Activated CD8-positive, alpha-beta T cell treated with anti-CD3 and anti-CD28 coated beads for 36 hours (primary cell): ENCODE data around the gene TMEM120B. TPM values are rescaled to one million over a fixed set of nuclear protein-coding genes. Genes with fewer than 3 reads are reported as not detected.
"Not testable (repeated sequence)": the region's sequence is repeated elsewhere in the genome, so short reads cannot be mapped to it uniquely, and the experiment has no call there.

Experiments
- ATAC-seq: fragments of 200-7000 bp; cut with Tn5 transposase; one replicate; pipeline ENCODE4 v1.10.0; 2021; ENCODE audit warnings: mild to moderate bottlenecking, moderate library complexity
- CTCF ChIA-PET: fragments of 350-600 bp; sonication (Branson Sonifier 250); formaldehyde crosslinking; loops from one replicate; lab custom pipeline; 2021; ENCODE audit warnings: antibody characterized with exemption; lab: Charles Lee
- POLR2A ChIA-PET: fragments of 350-600 bp; sonication (Branson Sonifier 250); formaldehyde crosslinking; loops from one replicate; lab custom pipeline; 2021; ENCODE audit warnings: antibody characterized with exemption; lab: Charles Lee
- DNase-seq: peaks from one replicate; pipeline ENCODE4 v3.0.0-alpha.2; 2020
- H3K27ac Mint-ChIP-seq: one replicate; pipeline ENCODE4 v1.8.0; 2021; ENCODE audit warnings: mild to moderate bottlenecking, mixed read lengths
- H3K27me3 Mint-ChIP-seq: one replicate; pipeline ENCODE4 v1.8.0; 2021; ENCODE audit warnings: mixed read lengths
- H3K36me3 Mint-ChIP-seq: one replicate; pipeline ENCODE4 v1.8.0; 2021; ENCODE audit warnings: low read depth, mixed read lengths
- H3K4me1 Mint-ChIP-seq: one replicate; pipeline ENCODE4 v1.8.0; 2021; ENCODE audit warnings: low read depth, mixed read lengths
- H3K4me3 Mint-ChIP-seq: one replicate; pipeline ENCODE4 v1.8.0; 2021; ENCODE audit warnings: mild to moderate bottlenecking, moderate library complexity, mixed read lengths
- H3K9me3 Mint-ChIP-seq: one replicate; pipeline ENCODE4 v1.8.0; 2021; ENCODE audit warnings: mixed read lengths
- CTCF ChIP-seq: fragments of 200-600 bp; IDR thresholded peaks from one replicate; pipeline ENCODE4 v1.8.0; 2022; ENCODE audit warnings: antibody characterized with exemption, mild to moderate bottlenecking
- intact Hi-C: fragments of 100-400 bp; cut with micrococcal nuclease; formaldehyde crosslinking; loops from one replicate; pipeline ENCODE4 v1.10.0; 2022
- total RNA-seq, 2 experiments: library from RNA; stranded (reverse); gene quantifications; one replicate each; pipeline ENCODE4 v1.2.3, GENCODE V29; 2021

TMEM120B gene
- total RNA-seq, 2 experiments from 2014 or later: 11.7 to 12.7 TPM

- Mint-ChIP-seq H3K4me3 (no peak overlapping the region), H3K9me3 (peaks cover 2% of the 10 kb centered on the region), H3K36me3 (no peaks in the 10 kb centered on the region), H3K4me1 (no peaks in the 10 kb centered on the region), H3K27ac (no peak overlapping the region), H3K27me3 (no peaks in the 10 kb centered on the region)
- ChIA-PET CTCF (interaction anchor here (0.7 to 5.1 kb wide), 4 partner anchors 12 to 93 kb away, joined by 3 to 30 read pairs (median 4); partner anchors contain the start of gene RHOF), POLR2A (no interaction called here)
- ATAC-seq (no peak), DNase-seq (no peak)
- TF ChIP-seq CTCF: no peak
- intact Hi-C loops: no loop called here
Observed at GRCh38 chr12:121701667-121702277, 10.8 kb upstream of the TMEM120B start.

- H3K4me3 Mint-ChIP-seq: no peak overlapping the region
- no peaks in the 10 kb centered on the region for H3K4me1 Mint-ChIP-seq
- no peak for ATAC-seq
- ChIA-PET POLR2A (interaction anchor here (0.6 kb wide), 1 partner anchor 39 kb away, joined by 3 read pairs; no protein-coding TSS in a partner anchor), CTCF (interaction anchor here (1.3 to 5.1 kb wide), 2 partner anchors 70 to 92 kb away, joined by 4 to 30 read pairs; partner anchors contain the start of gene RHOF)
- intact Hi-C loops: no loop called here
- peaks cover 2% of the 10 kb centered on the region for H3K9me3 Mint-ChIP-seq
- TF ChIP-seq CTCF: no peak
- H3K27ac Mint-ChIP-seq: no peak overlapping the region
- no peaks in the 10 kb centered on the region for H3K27me3 Mint-ChIP-seq
- DNase-seq: no peak
- no peaks in the 10 kb centered on the region for H3K36me3 Mint-ChIP-seq
Observed at GRCh38 chr12:121702944-121703343, 9.6 kb upstream of the TMEM120B start.

GRCh38 chr12:121705514-121705913 lies 7.0 kb upstream of the TMEM120B start:
- ChIA-PET CTCF (no interaction called here), POLR2A (no interaction called here)
- no peak overlapping the region for H3K4me3 Mint-ChIP-seq
- no peaks in the 10 kb centered on the region for H3K27me3 Mint-ChIP-seq
- ATAC-seq (no peak), DNase-seq (no peak)
- TF ChIP-seq CTCF: no peak
- H3K9me3 Mint-ChIP-seq: peaks cover 2% of the 10 kb centered on the region
- H3K4me1 Mint-ChIP-seq: no peaks in the 10 kb centered on the region
- intact Hi-C loops: no loop called here
- H3K27ac Mint-ChIP-seq: no peak overlapping the region
- no peaks in the 10 kb centered on the region for H3K36me3 Mint-ChIP-seq

- Mint-ChIP-seq H3K27me3 (no peaks in the 10 kb centered on the region), H3K36me3 (no peaks in the 10 kb centered on the region), H3K27ac (no peak overlapping the region), H3K4me1 (peaks cover 4% of the 10 kb centered on the region), H3K4me3 (no peak overlapping the region), H3K9me3 (peaks cover 2% of the 10 kb centered on the region)
- ChIA-PET POLR2A (no interaction called here), CTCF (interaction anchor here (1.8 kb wide), 1 partner anchor 86 kb away, joined by 7 read pairs; the partner anchor contains the start of gene RHOF)
- DNase-seq: no peak
- no peak for TF ChIP-seq CTCF
- no peak for ATAC-seq
- intact Hi-C loops: no loop called here
Observed at GRCh38 chr12:121708313-121709063, 4.1 kb upstream of the TMEM120B start.

GRCh38 chr12:121709064-121709424 lies 3.5 kb upstream of the TMEM120B start:
- H3K27me3 Mint-ChIP-seq, H3K4me3 Mint-ChIP-seq, DNase-seq, H3K9me3 Mint-ChIP-seq, POLR2A ChIA-PET, H3K36me3 Mint-ChIP-seq, H3K4me1 Mint-ChIP-seq, ATAC-seq, intact Hi-C loops, H3K27ac Mint-ChIP-seq: not testable (repeated sequence)
- CTCF ChIA-PET: interaction anchor here (1.8 kb wide), 1 partner anchor 85 kb away, joined by 7 read pairs; the partner anchor contains the start of gene RHOF
